Erythroblast (primary cell): Measurements from ENCODE around the gene FERMT2.

Experiments
- DNase-seq, 2 experiments: peaks; one replicate each; lab custom pipeline; 2025; lab: John Stamatoyannopoulos, UW
- GATA1 ChIP-seq: IDR thresholded peaks from 2 replicates; pipeline ENCODE4 v1.6.1; 2011; ENCODE audit warnings: low read depth, mild to moderate bottlenecking, control low read depth, low read length, moderate library complexity
- POLR2A ChIP-seq: IDR thresholded peaks from 2 replicates; pipeline ENCODE4 v1.6.1; 2011; ENCODE audit warnings: mild to moderate bottlenecking, low read length

The FERMT2 gene

GRCh38 chr14:52902971-52903619 lies 47.8 kb downstream of the FERMT2 start:
- no peak for DNase-seq
- TF ChIP-seq GATA1 (no peak), POLR2A (no peak)

- peak in 1 of 2 experiments; percentile 53 for DNase-seq
- no peak for TF ChIP-seq POLR2A
- TF ChIP-seq GATA1 = no peak
These were observed 49.4 kb downstream of the FERMT2 start for GRCh38 chr14:52901357-52901980.

GRCh38 chr14:52900731-52901130 lies 50.1 kb downstream of the FERMT2 start:
- no peak for TF ChIP-seq POLR2A
- TF ChIP-seq GATA1 = no peak
- no peak for DNase-seq

- DNase-seq = no peak
- TF ChIP-seq POLR2A (no peak), GATA1 (no peak)
These were observed 52.4 kb downstream of the FERMT2 start for GRCh38 chr14:52898496-52898895.

- TF ChIP-seq POLR2A (no peak), GATA1 (no peak)
- peak in 1 of 2 experiments; percentile 11 for DNase-seq
These were observed 55.9 kb downstream of the FERMT2 start for GRCh38 chr14:52895000-52895399.

- DNase-seq = no peak
- TF ChIP-seq GATA1 = no peak
- TF ChIP-seq POLR2A = no peak
These were observed 59.0 kb downstream of the FERMT2 start for GRCh38 chr14:52891800-52892199.

- TF ChIP-seq POLR2A (no peak), GATA1 (no peak)
- DNase-seq = no peak
These were observed 61.7 kb downstream of the FERMT2 start for GRCh38 chr14:52888839-52889838.

GRCh38 chr14:52888159-52888558 lies 62.7 kb downstream of the FERMT2 start:
- TF ChIP-seq POLR2A (no peak), GATA1 (no peak)

GRCh38 chr14:52885230-52885629 lies 65.6 kb downstream of the FERMT2 start:
- no peak for DNase-seq
- TF ChIP-seq POLR2A (no peak), GATA1 (no peak)

More at GRCh38 chr14:52888159-52888558, 62.7 kb downstream of the FERMT2 start:
- no peak for DNase-seq

- DNase-seq = no peak
- TF ChIP-seq POLR2A = no peak
These were observed 67.2 kb downstream of the FERMT2 start for GRCh38 chr14:52883658-52884057.

- DNase-seq = no peak
- TF ChIP-seq POLR2A (no peak), GATA1 (no peak)
These were observed 68.0 kb downstream of the FERMT2 start for GRCh38 chr14:52882824-52883223.

- no peak for TF ChIP-seq GATA1
- TF ChIP-seq POLR2A = no peak
These were observed 70.9 kb downstream of the FERMT2 start for GRCh38 chr14:52879958-52880357.

GRCh38 chr14:52878946-52879345 lies 71.9 kb downstream of the FERMT2 start:
- no peak for TF ChIP-seq POLR2A
- TF ChIP-seq GATA1 = no peak

More at GRCh38 chr14:52879958-52880357, 70.9 kb downstream of the FERMT2 start:
- no peak for DNase-seq

More at GRCh38 chr14:52878946-52879345, 71.9 kb downstream of the FERMT2 start:
- DNase-seq = no peak
